Tibial artery (tissue), 4 donors: Measurements from ENCODE around the gene SH3RF3.
"Not testable (repeated sequence)": the region's sequence is repeated elsewhere in the genome, so short reads cannot be mapped to it uniquely, and the experiment has no call there.

Experiments
- DNase-seq, 2 donors: peaks; one replicate each; pipeline ENCODE4 v3.0.0-alpha.2; 2019
- H3K27ac ChIP-seq, 2 donors: fragments of 200-600 bp; sonication (generic) in 1 of 2; 1 replicate in 1 of 2; 2 replicates in 1 of 2; pipeline ENCODE4 v1.5.1; 2018 to 2019; ENCODE audit warnings: mild to moderate bottlenecking in 1 of 2
- H3K27me3 ChIP-seq, 2 donors: fragments of 200-600 bp; sonication (generic) in 1 of 2; one replicate each; pipeline versions ENCODE4 v1.5.1 to v1.6.0; 2016 to 2019
- H3K36me3 ChIP-seq, 3 donors: fragments of 200-600 bp; sonication (generic) in 2 of 3; one replicate each; pipeline ENCODE4 v1.5.1; 2016 to 2019; ENCODE audit warnings: mild to moderate bottlenecking in 2 of 3
- H3K4me1 ChIP-seq, 4 donors: fragments of 200-600 bp; sonication (generic) in 2 of 4; 1 replicate in 3 of 4; 2 replicates in 1 of 4; pipeline ENCODE4 v1.5.1; 2016 to 2019
- H3K4me3 ChIP-seq, 2 donors: fragments of 200-600 bp; sonication (generic) in 1 of 2; 1 replicate in 1 of 2; 2 replicates in 1 of 2; pipeline ENCODE4 v1.5.1; 2018 to 2019; ENCODE audit warnings: mild to moderate bottlenecking in 2 of 2
- H3K9me3 ChIP-seq, 3 donors: fragments of 200-600 bp; sonication (generic) in 1 of 3; one replicate each; pipeline ENCODE4 v1.5.1; 2016 to 2019
- CTCF ChIP-seq, 2 experiments: fragments of 200-600 bp in 1 of 2; fragments of 450-650 bp in 1 of 2; IDR thresholded peaks; one replicate each; pipeline ENCODE4 v1.5.1; 2017 to 2019; ENCODE audit warnings: antibody characterized with exemption in 2 of 2, mild to moderate bottlenecking in 1 of 2, moderate library complexity in 1 of 2
- intact Hi-C: fragments of 100-400 bp; cut with DNase I; formaldehyde crosslinking; loops from one replicate; pipeline ENCODE4 v1.15.0; 2023; ENCODE audit warnings: low total_unique reads

The SH3RF3 gene

GRCh38 chr2:109531221-109531620, 402.2 kb downstream of the SH3RF3 start:
- peaks cover 0 to 4% of the 10 kb centered on the region in 2 donors for H3K27me3 ChIP-seq
- no peak for DNase-seq
- intact Hi-C loops: no loop called here
- no peaks in the 10 kb centered on the region for H3K9me3 ChIP-seq
- no peak overlapping the region for H3K4me3 ChIP-seq
- no peak overlapping the region for H3K27ac ChIP-seq
- no peaks in the 10 kb centered on the region for H3K36me3 ChIP-seq
- peaks cover 0 to 6% (median 0%) of the 10 kb centered on the region in 4 donors for H3K4me1 ChIP-seq
- TF ChIP-seq CTCF (IDR thresholded peaks at IDR 0.05): no peak

- Histone ChIP-seq H3K4me1 (peaks cover 0 to 6% (median 0%) of the 10 kb centered on the region in 4 donors), H3K4me3 (no peak overlapping the region), H3K27ac (no peak overlapping the region), H3K9me3 (no peaks in the 10 kb centered on the region), H3K36me3 (no peaks in the 10 kb centered on the region), H3K27me3 (peaks cover 0 to 4% of the 10 kb centered on the region in 2 donors)
- TF ChIP-seq CTCF (IDR thresholded peaks at IDR 0.05): no peak
- no peak for DNase-seq
- intact Hi-C loops: no loop called here
Measured at GRCh38 chr2:109531896-109532727, 403.1 kb downstream of the SH3RF3 start.

- TF ChIP-seq CTCF (IDR thresholded peaks at IDR 0.05): no peak
- Histone ChIP-seq H3K4me1 (peaks cover 0 to 6% (median 0%) of the 10 kb centered on the region in 4 donors), H3K27me3 (peaks cover 0 to 4% of the 10 kb centered on the region in 2 donors), H3K4me3 (no peak overlapping the region), H3K36me3 (no peaks in the 10 kb centered on the region), H3K27ac (no peak overlapping the region), H3K9me3 (no peaks in the 10 kb centered on the region)
- no peak for DNase-seq
- intact Hi-C loops: no loop called here
Measured at GRCh38 chr2:109532728-109533076, 403.7 kb downstream of the SH3RF3 start.

- no peak for TF ChIP-seq CTCF (IDR thresholded peaks at IDR 0.05)
- H3K4me3 ChIP-seq: no peak overlapping the region
- DNase-seq: no peak
Measured at GRCh38 chr2:109533823-109534222, 404.8 kb downstream of the SH3RF3 start.

GRCh38 chr2:109535217-109535946, 406.4 kb downstream of the SH3RF3 start:
- Histone ChIP-seq H3K4me1 (peaks cover 0 to 6% (median 0%) of the 10 kb centered on the region in 4 donors), H3K36me3 (no peaks in the 10 kb centered on the region), H3K9me3 (no peaks in the 10 kb centered on the region), H3K4me3 (no peak overlapping the region), H3K27ac (no peak overlapping the region), H3K27me3 (no peaks in the 10 kb centered on the region)
- no peak for DNase-seq
- intact Hi-C loops: no loop called here
- TF ChIP-seq CTCF (IDR thresholded peaks at IDR 0.05): no peak

More at GRCh38 chr2:109533823-109534222, 404.8 kb downstream of the SH3RF3 start:
- peaks cover 0 to 6% (median 0%) of the 10 kb centered on the region in 4 donors for H3K4me1 ChIP-seq
- no peaks in the 10 kb centered on the region for H3K36me3 ChIP-seq
- peaks cover 0 to 3% of the 10 kb centered on the region in 2 donors for H3K27me3 ChIP-seq
- H3K9me3 ChIP-seq: no peaks in the 10 kb centered on the region
- intact Hi-C loops: no loop called here
- H3K27ac ChIP-seq: no peak overlapping the region

- H3K9me3 ChIP-seq, H3K4me3 ChIP-seq, intact Hi-C loops, DNase-seq, H3K36me3 ChIP-seq, H3K4me1 ChIP-seq, H3K27ac ChIP-seq, H3K27me3 ChIP-seq: not testable (repeated sequence)
Measured at GRCh38 chr2:109536556-109536955, 407.6 kb downstream of the SH3RF3 start.
